ENCODE results near the gene DLG2. TPM values are rescaled to one million over a fixed set of nuclear protein-coding genes. Genes with fewer than 3 reads are reported as not detected.

DLG2 gene
- total and polyA plus RNA-seq, 2 of the 8 experiments (the other 6 are each of a cell fraction or from before 2014, with no cell fraction given): 1.7 to 14.3 TPM

GRCh38 chr11:85627998-85628770 lies 1.0 kb upstream of the DLG2 start, which contains the start of gene TMEM126B:
TMEM126B (plus strand) TSS chr11:85628593; CDS start chr11:85628608, 15 bp downstream.
- Histone ChIP-seq H2BK120ac (replicated peaks; ENCODE audit: low read depth, low read length) (no peak within 1 kb of the TSS), H2BK12ac (ENCODE audit: low read depth, low read length) (no peak within 1 kb of the TSS; the same call in 1 of the 2 replicates), H3K9ac (replicated peaks in 1 of 4; ENCODE audit: extremely low read depth in 1 of 4, low read depth in 3 of 4, low read length in 3 of 4) (peak within 1 kb of the TSS; percentile 82 to 97 (median 83)), H2BK5ac (ENCODE audit: low read depth, low read length) (peak within 1 kb of the TSS; percentile 89), H2AFZ (ENCODE audit: low read length) (peak within 1 kb of the TSS; percentile 89), H3K14ac (ENCODE audit: insufficient read length) (no peak within 1 kb of the TSS), H3K4me2 (ENCODE audit: insufficient read depth in 1 of 2, low read depth in 2 of 2, low read length in 2 of 2) (peak within 1 kb of the TSS; percentile 84 to 99), H3K9me3 (ENCODE audit: insufficient read depth in 2 of 2, low read depth in 1 of 2, low read length in 1 of 2) (no peaks in the 10 kb centered on the region), H3K27me3 (replicated peaks in 1 of 4; ENCODE audit: control insufficient read depth in 3 of 4, extremely low read depth in 1 of 4, insufficient read depth in 3 of 4, low read length in 3 of 4) (no peaks in the 10 kb centered on the region), H2AK5ac (ENCODE audit: low read depth, low read length) (peak within 1 kb of the TSS; percentile 16; the same call in 1 of the 2 replicates), H4K91ac (replicated peaks; ENCODE audit: insufficient read length, low read length) (no peak within 1 kb of the TSS), H4K20me1 (replicated peaks in 1 of 2; ENCODE audit: control insufficient read depth in 1 of 2, insufficient read depth in 2 of 2, low read length in 2 of 2) (no peaks in the 10 kb centered on the region), H3K79me2 (ENCODE audit: control insufficient read depth in 1 of 2, insufficient read depth in 2 of 2, low read length in 2 of 2) (peaks cover 18 to 42% of the 10 kb centered on the region in 2 experiments), H3K36me3 (ENCODE audit: control insufficient read depth in 2 of 4, insufficient read depth in 4 of 4, low read length in 3 of 4) (peaks cover 0 to 17% (median 5%) of the 10 kb centered on the region in 4 experiments; a peak in 4 of 8 replicates), H3K4me1 (replicated peaks in 1 of 4; ENCODE audit: control insufficient read depth in 3 of 4, insufficient read depth in 4 of 4, low read length in 3 of 4) (peaks cover 0 to 9% (median 0%) of the 10 kb centered on the region in 4 experiments; a peak in 4 of 7 replicates), H3K4ac (replicated peaks; ENCODE audit: insufficient read length, low read depth, low read length) (no peak within 1 kb of the TSS), H3K56ac (replicated peaks; ENCODE audit: insufficient read length, low read depth, low read length) (peak within 1 kb of the TSS; percentile 32), H4K8ac (ENCODE audit: extremely low read depth, insufficient read depth, low read length) (peak within 1 kb of the TSS; percentile 88; the same call in 1 of the 2 replicates), H3K4me3 (ENCODE audit: extremely low read depth in 1 of 4, insufficient read depth in 2 of 4, low read depth in 3 of 4, low read length in 4 of 4) (peak within 1 kb of the TSS; percentile 78 to 95 (median 92)), H2BK20ac (ENCODE audit: low read length) (no peak within 1 kb of the TSS), H2BK15ac (ENCODE audit: low read length) (no peak within 1 kb of the TSS; the same call in 1 of the 2 replicates), H3K79me1 (ENCODE audit: low read depth, low read length) (peaks cover 2% of the 10 kb centered on the region; the same call in 1 of the 2 replicates), H4K5ac (ENCODE audit: insufficient read length, low read depth, low read length) (peak within 1 kb of the TSS; percentile 69), H3K18ac (ENCODE audit: extremely low read depth, low read length) (peak within 1 kb of the TSS; percentile 11; the same call in 1 of the 2 replicates), H3K27ac (ENCODE audit: low read depth, low read length) (peak within 1 kb of the TSS; percentile 68), H3K23ac (ENCODE audit: insufficient read length) (no peak within 1 kb of the TSS), H3K23me2 (ENCODE audit: low read depth, low read length) (peaks cover 12% of the 10 kb centered on the region)
- WGBS, 2 experiments (ENCODE audit: extremely low coverage in 1 of 2, insufficient coverage in 1 of 2, insufficient read length in 1 of 2, insufficient replicate concordance in 2 of 2, low coverage in 1 of 2, low lambda C conversion rate in 2 of 2, missing lambda C conversion rate in 1 of 2): 2% methylated on average over 37 of the region's 41 CpGs; no CpG with 5 or more reads in 1 of the 2 experiments
- ChIA-PET POLR2A (ENCODE audit: partially characterized antibody) (interaction anchor here (0.7 to 3.0 kb wide), 11 partner anchors 8 to 213 kb away, joined by 3 to 20 read pairs (median 6); partner anchors contain the start of genes CREBZF and TMEM126A), CTCF (ENCODE audit: partially characterized antibody) (interaction anchor here (0.6 to 1.6 kb wide), 2 partner anchors 218 to 408 kb away, joined by 3 read pairs; no protein-coding TSS in a partner anchor)
- FAIRE-seq (peak; percentile 88), DNase-seq (ENCODE audit: low read depth in 1 of 2, low spot score in 2 of 2) (peak; percentile 88 to 94)
- TF ChIP-seq KDM1A (IDR thresholded peaks at IDR 0.05; ENCODE audit: borderline replicate concordance, low read length) (no peak), SUZ12 (IDR thresholded peaks at IDR 0.05; ENCODE audit: low read length) (no peak), SP1 (IDR thresholded peaks at IDR 0.05; ENCODE audit: low read depth, low read length) (peak; percentile 64; the same call in 1 of the 2 replicates), HDAC2 (IDR thresholded peaks at IDR 0.05; ENCODE audit: borderline replicate concordance in 1 of 2, low read depth in 2 of 2, low read length in 2 of 2) (0 out of 4 replicates have a peak, but pooled peaks of 1 of the 2 experiments have one; percentile 68), MAX (IDR thresholded peaks at IDR 0.05) (peak; percentile 34), ATF2 (IDR thresholded peaks at IDR 0.05; ENCODE audit: low read length) (no peak), EGR1 (IDR thresholded peaks at IDR 0.05; ENCODE audit: borderline replicate concordance, low read depth, low read length) (no peak), GTF2F1 (IDR thresholded peaks at IDR 0.05; ENCODE audit: borderline replicate concordance, low read depth, low read length) (peak; percentile 68; the same call in 1 of the 2 replicates)
